ENCODE measurements around the gene VPS45. TPM values are rescaled to one million over a fixed set of nuclear protein-coding genes. Genes with fewer than 3 reads are reported as not detected.

The VPS45 gene
- total RNA-seq, 6 donors from 2014 or later: 16.3 to 50.3 (median 30.8) TPM

DNA sequence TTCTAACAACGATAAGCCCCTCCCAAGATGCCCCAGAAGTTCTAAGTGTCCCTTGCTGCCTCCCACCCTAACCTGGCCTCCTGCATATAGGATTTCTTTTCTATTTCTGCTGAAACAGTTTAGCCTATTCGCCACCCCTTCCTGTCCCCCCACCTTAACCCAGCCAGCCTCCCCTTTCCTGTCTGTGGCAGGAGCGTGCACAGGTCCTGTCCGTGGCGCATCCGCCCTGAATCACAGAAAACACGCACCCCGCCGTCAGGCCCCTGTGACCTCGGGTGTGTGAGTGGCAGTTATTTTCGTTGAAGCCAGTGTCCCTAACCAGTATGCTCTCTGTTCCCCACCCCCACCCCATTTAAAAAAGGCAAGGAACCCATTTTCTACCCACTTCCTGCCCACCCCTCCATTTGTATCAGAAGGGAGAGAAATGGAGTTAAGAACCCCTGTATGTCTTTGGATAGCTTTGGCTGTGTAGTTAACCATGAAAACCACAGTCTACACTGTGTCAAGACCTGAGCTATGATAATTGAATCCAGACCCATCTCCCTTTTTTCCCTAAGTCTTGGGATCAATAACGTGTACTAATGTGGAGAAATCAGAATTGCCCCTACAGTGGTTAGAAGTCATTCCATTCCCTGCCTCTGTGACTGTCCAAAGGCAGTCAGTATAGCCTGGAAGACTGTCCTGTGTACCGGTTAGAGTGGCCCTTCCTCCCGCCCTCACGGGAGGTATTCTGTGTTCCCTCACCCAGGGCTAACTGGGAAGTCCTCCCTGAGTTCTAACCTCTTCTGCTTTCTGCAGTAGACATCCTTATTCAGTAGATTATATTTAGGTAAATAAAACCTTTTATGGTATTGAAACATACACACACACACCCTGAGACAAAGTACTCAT, 84.0 kb downstream of the VPS45 start:
- Histone ChIP-seq H3K27me3 (no peaks in the 10 kb centered on the region), H3K4me3 (peak overlapping the region; percentile 73 to 89 (median 80)), H3K36me3 (peaks cover 0 to 27% (median 4%) of the 10 kb centered on the region in 4 donors), H3K27ac (peak overlapping the region; percentile 84 to 91 (median 87)), H3K4me1 (peaks cover 26 to 45% (median 29%) of the 10 kb centered on the region in 4 donors), H3K9me3 (no peaks in the 10 kb centered on the region)
- TF ChIP-seq POLR2A (IDR thresholded peaks at IDR 0.05) (peak in 1 of 4 donors; percentile 29), EP300 (IDR thresholded peaks at IDR 0.05) (no peak), POLR2AphosphoS5 (IDR thresholded peaks at IDR 0.05) (peak in 1 of 2 donors; percentile 19)
- TF ChIP-seq, protein P1, sequence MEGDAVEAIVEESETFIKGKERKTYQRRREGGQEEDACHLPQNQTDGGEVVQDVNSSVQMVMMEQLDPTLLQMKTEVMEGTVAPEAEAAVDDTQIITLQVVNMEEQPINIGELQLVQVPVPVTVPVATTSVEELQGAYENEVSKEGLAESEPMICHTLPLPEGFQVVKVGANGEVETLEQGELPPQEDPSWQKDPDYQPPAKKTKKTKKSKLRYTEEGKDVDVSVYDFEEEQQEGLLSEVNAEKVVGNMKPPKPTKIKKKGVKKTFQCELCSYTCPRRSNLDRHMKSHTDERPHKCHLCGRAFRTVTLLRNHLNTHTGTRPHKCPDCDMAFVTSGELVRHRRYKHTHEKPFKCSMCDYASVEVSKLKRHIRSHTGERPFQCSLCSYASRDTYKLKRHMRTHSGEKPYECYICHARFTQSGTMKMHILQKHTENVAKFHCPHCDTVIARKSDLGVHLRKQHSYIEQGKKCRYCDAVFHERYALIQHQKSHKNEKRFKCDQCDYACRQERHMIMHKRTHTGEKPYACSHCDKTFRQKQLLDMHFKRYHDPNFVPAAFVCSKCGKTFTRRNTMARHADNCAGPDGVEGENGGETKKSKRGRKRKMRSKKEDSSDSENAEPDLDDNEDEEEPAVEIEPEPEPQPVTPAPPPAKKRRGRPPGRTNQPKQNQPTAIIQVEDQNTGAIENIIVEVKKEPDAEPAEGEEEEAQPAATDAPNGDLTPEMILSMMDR (IDR thresholded peaks at IDR 0.05): no peak
- DNase-seq: peak; percentile 58 to 65
- 31 to 34% methylated on average over 15 of the region's 15 CpGs for WGBS, 2 donors
- peak in 1 of 2 donors; percentile 39 for ATAC-seq (ENCODE audit: low FRiP score in 2 of 2)

- peak overlapping the region; percentile 84 to 91 (median 87) for H3K27ac ChIP-seq
- 42 to 49% methylated on average over 2 of the region's 2 CpGs for WGBS, 2 donors
- H3K27me3 ChIP-seq: no peaks in the 10 kb centered on the region
- peak in 1 of 2 donors; percentile 3 for ATAC-seq (ENCODE audit: low FRiP score in 2 of 2)
- peaks cover 0 to 33% (median 10%) of the 10 kb centered on the region in 4 donors for H3K36me3 ChIP-seq
- H3K4me1 ChIP-seq: peaks cover 26 to 45% (median 29%) of the 10 kb centered on the region in 4 donors
- TF ChIP-seq, protein P1 (IDR thresholded peaks at IDR 0.05): no peak
- TF ChIP-seq POLR2A (IDR thresholded peaks at IDR 0.05) (no peak), POLR2AphosphoS5 (IDR thresholded peaks at IDR 0.05) (no peak), EP300 (IDR thresholded peaks at IDR 0.05) (no peak)
- peak overlapping the region in 2 of 4 donors; percentile 73 to 89 for H3K4me3 ChIP-seq
- no peaks in the 10 kb centered on the region for H3K9me3 ChIP-seq
- no peak for DNase-seq
These were observed 84.6 kb downstream of the VPS45 start for GRCh38 chr1:150152182-150152536.

DNA sequence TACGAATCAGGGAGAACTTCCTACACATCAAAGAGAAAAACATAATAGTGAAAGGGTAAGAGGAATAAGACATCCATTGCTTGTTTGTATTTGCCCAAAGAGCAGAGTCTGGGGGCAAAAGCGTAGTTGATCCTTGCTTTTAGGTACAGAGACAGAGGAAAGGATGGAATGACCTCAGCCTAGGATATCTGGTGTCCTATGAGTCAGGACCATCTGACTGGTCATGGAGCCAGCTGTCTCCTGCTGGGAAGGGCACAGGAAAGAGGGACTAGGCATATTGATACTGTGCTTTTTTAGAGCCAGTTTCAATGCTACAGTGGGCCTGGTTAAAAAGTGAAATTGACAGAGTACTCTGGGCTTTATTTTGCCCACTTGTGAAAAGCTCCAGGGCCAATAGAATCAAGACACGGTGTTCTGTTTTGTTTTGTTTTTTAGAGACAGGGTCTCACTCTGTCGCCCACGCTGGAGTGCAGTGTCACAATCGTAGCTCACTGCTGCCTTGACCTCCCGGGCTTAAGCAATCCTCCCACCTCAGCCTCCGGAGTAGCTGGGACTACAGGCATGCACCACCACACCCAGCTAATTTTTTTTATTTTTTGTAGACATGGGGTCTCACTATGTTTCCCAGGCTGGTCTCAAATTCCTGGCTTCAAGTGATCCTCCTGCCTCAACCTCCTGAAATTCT, 85.3 kb downstream of the VPS45 start:
- peak overlapping the region; percentile 1 to 91 (median 68) for H3K27ac ChIP-seq
- H3K36me3 ChIP-seq: peaks cover 0 to 41% (median 16%) of the 10 kb centered on the region in 4 donors
- DNase-seq: no peak
- H3K9me3 ChIP-seq: no peaks in the 10 kb centered on the region
- ATAC-seq (ENCODE audit: low FRiP score in 2 of 2): peak in 1 of 2 donors; percentile 30
- H3K4me1 ChIP-seq: peaks cover 26 to 45% (median 29%) of the 10 kb centered on the region in 4 donors
- no peak overlapping the region for H3K4me3 ChIP-seq
- no peaks in the 10 kb centered on the region for H3K27me3 ChIP-seq
- 75 to 79% methylated on average over 8 of the region's 8 CpGs for WGBS, 2 donors
- no peak for TF ChIP-seq EP300 (IDR thresholded peaks at IDR 0.05)

- H3K27ac ChIP-seq: peak overlapping the region in 3 of 4 donors; percentile 24 to 91 (median 58)
- H3K4me1 ChIP-seq: peaks cover 23 to 43% (median 32%) of the 10 kb centered on the region in 4 donors
- peaks cover 0 to 53% (median 22%) of the 10 kb centered on the region in 4 donors for H3K36me3 ChIP-seq
- WGBS, 2 donors: 67 to 69% methylated on average over 3 to 4 of the region's 4 CpGs
- TF ChIP-seq POLR2A (IDR thresholded peaks at IDR 0.05) (no peak), POLR2AphosphoS5 (IDR thresholded peaks at IDR 0.05) (no peak), EP300 (IDR thresholded peaks at IDR 0.05) (no peak)
- TF ChIP-seq, protein P1 (IDR thresholded peaks at IDR 0.05): no peak
- no peaks in the 10 kb centered on the region for H3K9me3 ChIP-seq
- H3K4me3 ChIP-seq: no peak overlapping the region
- ATAC-seq (ENCODE audit: low FRiP score in 2 of 2) (no peak), DNase-seq (no peak)
- no peaks in the 10 kb centered on the region for H3K27me3 ChIP-seq
These were observed 86.6 kb downstream of the VPS45 start for GRCh38 chr1:150154143-150154542.
